ENCODE results near the gene NOX5.

GRCh38 chr15:69094124-69094921, 79.8 kb downstream of the NOX5 start:
- TF ChIP-seq CTCF (IDR thresholded peaks at IDR 0.05): no peak
- TF ChIP-seq POLR2A (IDR thresholded peaks at IDR 0.05): no peak
- no peak for TF ChIP-seq EP300 (IDR thresholded peaks at IDR 0.05)
- TF ChIP-seq POLR2AphosphoS5 (IDR thresholded peaks at IDR 0.05): no peak

All from stomach (tissue), 4 donors.